WERI-Rb-1 (cell line): ENCODE measurements around the gene DDIT3.
"Not testable (repeated sequence)": the region's sequence is repeated elsewhere in the genome, so short reads cannot be mapped to it uniquely, and the experiment has no call there.

Experiments used
- DNase-seq: peaks from one replicate; pipeline ENCODE4 v3.0.0-alpha.2; 2020
- H3K27ac ChIP-seq: fragments of 250-450 bp; sonication (Bioruptor Pico); 2 replicates; pipeline ENCODE4 v1.5.1; 2020; ENCODE audit warnings: mild to moderate bottlenecking, moderate library complexity
- H3K27me3 ChIP-seq: fragments of 250-450 bp; sonication (Bioruptor Pico); 2 replicates; pipeline ENCODE4 v1.5.1; 2021; ENCODE audit warnings: mild to moderate bottlenecking, low read depth, moderate library complexity; ENCODE audit not compliant: insufficient read depth, severe bottlenecking
- H3K36me3 ChIP-seq: fragments of 250-450 bp; sonication (Bioruptor Pico); 2 replicates; pipeline ENCODE4 v1.5.1; 2020; ENCODE audit warnings: mild to moderate bottlenecking, moderate library complexity
- H3K4me3 ChIP-seq: 2 replicates; pipeline ENCODE4 v1.5.1; 2011; ENCODE audit warnings: low read depth, mild to moderate bottlenecking, control low read depth, low read length
- H3K9me3 ChIP-seq: fragments of 250-450 bp; sonication (Bioruptor Pico); 2 replicates; pipeline ENCODE4 v1.5.1; 2021; ENCODE audit warnings: mild to moderate bottlenecking, moderate library complexity; ENCODE audit not compliant: severe bottlenecking
- TF ChIP-seq, protein P1 (sequence below): IDR thresholded peaks from 2 replicates; pipeline ENCODE4 v1.5.1; 2011; ENCODE audit warnings: low read depth, mild to moderate bottlenecking, control low read depth, inconsistent platforms, low read length

The DDIT3 gene

GRCh38 chr12:57511161-57511560, 9.2 kb downstream of the DDIT3 start:
- H3K4me3 ChIP-seq: no peak overlapping the region
- TF ChIP-seq, protein P1, sequence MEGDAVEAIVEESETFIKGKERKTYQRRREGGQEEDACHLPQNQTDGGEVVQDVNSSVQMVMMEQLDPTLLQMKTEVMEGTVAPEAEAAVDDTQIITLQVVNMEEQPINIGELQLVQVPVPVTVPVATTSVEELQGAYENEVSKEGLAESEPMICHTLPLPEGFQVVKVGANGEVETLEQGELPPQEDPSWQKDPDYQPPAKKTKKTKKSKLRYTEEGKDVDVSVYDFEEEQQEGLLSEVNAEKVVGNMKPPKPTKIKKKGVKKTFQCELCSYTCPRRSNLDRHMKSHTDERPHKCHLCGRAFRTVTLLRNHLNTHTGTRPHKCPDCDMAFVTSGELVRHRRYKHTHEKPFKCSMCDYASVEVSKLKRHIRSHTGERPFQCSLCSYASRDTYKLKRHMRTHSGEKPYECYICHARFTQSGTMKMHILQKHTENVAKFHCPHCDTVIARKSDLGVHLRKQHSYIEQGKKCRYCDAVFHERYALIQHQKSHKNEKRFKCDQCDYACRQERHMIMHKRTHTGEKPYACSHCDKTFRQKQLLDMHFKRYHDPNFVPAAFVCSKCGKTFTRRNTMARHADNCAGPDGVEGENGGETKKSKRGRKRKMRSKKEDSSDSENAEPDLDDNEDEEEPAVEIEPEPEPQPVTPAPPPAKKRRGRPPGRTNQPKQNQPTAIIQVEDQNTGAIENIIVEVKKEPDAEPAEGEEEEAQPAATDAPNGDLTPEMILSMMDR: no peak
- no peaks in the 10 kb centered on the region for H3K27me3 ChIP-seq
- no peak for DNase-seq
- peaks cover 84% of the 10 kb centered on the region for H3K36me3 ChIP-seq
- H3K9me3 ChIP-seq: no peaks in the 10 kb centered on the region
- H3K27ac ChIP-seq: no peak overlapping the region

DNA sequence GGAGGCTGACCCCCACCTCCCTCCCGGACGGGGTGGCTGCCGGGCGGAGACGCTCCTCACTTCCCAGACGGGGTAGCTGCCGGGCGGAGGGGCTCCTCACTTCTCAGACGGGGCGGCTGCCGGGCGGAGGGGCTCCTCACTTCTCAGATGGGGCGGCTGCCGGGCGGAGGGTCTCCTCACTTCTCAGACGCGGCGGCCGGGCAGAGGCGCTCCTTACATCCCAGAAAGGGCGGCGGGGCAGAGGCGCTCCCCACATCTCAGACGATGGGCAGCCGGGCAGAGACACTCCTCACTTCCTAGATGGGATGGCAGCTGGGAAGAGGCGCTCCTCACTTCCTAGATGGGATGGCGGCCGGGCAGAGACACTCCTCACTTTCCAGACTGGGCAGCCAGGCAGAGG, 12.5 kb downstream of the DDIT3 start:
- not testable (repeated sequence) for H3K9me3 ChIP-seq, H3K27ac ChIP-seq, H3K27me3 ChIP-seq, DNase-seq, H3K4me3 ChIP-seq
- H3K36me3 ChIP-seq: peaks cover 87% of the 10 kb centered on the region

DNA sequence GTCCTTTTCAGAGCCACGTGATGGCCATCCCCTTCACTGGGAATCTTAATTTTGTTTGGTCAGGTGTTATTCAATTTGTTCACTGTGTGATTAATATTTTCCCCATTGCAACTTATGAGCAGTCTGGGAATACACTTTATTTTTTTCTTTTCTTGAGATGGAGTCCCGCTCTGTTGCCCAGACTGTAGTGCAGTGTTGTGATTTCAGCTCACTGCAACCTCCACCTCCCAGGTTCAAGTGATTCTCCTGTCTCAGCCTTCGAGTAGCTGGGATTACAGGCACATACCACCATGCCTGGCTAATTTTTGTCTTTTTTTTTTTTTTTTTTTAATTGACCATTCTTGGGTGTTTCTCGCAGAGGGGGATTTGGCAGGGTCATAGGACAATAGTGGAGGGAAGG, 13.8 kb downstream of the DDIT3 start:
- H3K9me3 ChIP-seq, H3K27me3 ChIP-seq, DNase-seq, H3K4me3 ChIP-seq, H3K27ac ChIP-seq: not testable (repeated sequence)
- peaks cover 87% of the 10 kb centered on the region for H3K36me3 ChIP-seq

DNA sequence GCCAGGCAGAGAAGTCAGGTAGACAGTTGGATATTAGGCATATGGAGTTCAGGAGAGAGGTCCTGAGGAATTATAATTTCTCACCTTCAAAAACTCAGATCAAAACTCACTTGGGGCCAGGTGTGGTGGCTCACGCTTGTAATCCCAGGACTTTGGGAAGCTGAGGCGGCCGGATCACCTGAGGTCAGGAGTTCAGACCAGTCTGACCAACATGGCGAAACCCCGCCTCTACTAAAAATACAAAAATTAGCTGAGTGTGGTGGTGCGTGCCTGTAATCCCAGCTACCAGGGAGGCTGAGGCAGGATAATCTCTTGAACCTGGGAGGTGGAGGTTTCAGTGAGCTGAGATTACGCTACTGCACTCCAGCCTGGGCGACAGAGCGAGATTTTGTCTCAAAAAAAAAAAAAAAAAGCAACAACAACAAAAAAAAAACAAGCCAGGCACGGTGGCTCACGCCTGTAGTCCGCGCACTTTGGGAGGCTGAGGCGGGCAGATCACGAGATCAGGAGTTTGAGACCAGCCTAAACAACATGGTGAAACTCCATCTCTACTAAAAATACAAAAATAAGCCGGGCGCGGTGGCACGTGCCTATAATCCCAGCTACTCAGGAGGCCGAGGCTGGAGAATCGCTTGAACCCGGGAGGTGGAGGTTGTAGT, 17.9 kb downstream of the DDIT3 start:
- DNase-seq, H3K27me3 ChIP-seq, H3K4me3 ChIP-seq, H3K9me3 ChIP-seq, H3K27ac ChIP-seq: not testable (repeated sequence)
- peaks cover 90% of the 10 kb centered on the region for H3K36me3 ChIP-seq

DNA sequence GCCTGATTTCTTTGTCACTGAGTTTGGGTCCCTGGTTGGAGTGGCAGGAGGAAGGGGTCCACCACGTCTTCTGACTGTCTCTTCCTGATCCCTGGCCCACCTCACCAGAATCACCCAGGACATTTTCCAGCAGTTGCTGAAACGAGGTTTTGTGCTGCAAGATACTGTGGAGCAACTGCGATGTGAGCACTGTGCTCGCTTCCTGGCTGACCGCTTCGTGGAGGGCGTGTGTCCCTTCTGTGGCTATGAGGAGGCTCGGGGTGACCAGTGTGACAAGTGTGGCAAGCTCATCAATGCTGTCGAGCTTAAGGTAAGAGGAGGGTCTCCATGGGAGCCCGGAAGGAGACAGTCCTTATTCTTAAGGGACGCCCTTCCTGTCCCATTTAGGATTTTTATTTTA, 20.1 kb downstream of the DDIT3 start:
- H3K27me3 ChIP-seq: no peaks in the 10 kb centered on the region
- H3K27ac ChIP-seq: no peak overlapping the region
- TF ChIP-seq, protein P1: no peak
- DNase-seq: no peak
- peaks cover 94% of the 10 kb centered on the region for H3K36me3 ChIP-seq
- no peaks in the 10 kb centered on the region for H3K9me3 ChIP-seq
- no peak overlapping the region for H3K4me3 ChIP-seq

DNA sequence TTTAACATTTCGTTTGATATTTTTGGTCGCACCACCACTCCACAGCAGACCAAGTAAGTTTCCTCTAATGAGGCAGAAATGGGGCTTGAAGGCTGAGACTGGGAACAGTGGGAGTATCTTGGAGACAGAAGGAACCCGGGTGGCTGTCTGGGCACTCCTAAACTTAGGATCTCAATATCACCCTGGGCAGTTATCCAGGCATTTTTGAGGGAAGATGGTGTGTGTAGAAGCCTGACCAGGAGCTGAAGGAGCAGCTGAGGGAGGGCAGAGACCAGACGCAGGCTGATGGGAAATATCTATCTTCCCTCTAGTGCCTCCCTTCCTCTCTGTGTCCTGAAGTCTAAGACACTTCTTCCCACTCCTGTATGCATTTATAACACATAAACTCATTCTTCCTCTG, 21.7 kb downstream of the DDIT3 start:
- H3K4me3 ChIP-seq: no peak overlapping the region
- DNase-seq: no peak
- no peaks in the 10 kb centered on the region for H3K9me3 ChIP-seq
- peaks cover 86% of the 10 kb centered on the region for H3K36me3 ChIP-seq
- H3K27ac ChIP-seq: no peak overlapping the region
- TF ChIP-seq, protein P1: no peak
- H3K27me3 ChIP-seq: no peaks in the 10 kb centered on the region

DNA sequence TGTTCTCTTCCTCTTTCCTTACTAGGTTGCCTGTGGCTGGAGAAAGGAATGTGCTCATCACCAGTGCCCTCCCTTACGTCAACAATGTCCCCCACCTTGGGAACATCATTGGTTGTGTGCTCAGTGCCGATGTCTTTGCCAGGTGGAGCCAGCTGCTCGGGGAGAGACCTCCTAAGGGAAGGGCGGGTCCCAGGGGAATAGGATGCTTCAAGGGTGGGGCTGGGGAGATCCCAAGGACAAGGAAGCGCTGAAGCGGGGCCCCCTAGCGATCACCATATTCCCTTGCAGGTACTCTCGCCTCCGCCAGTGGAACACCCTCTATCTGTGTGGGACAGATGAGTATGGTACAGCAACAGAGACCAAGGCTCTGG, 22.2 kb downstream of the DDIT3 start:
- H3K4me3 ChIP-seq: no peak overlapping the region
- TF ChIP-seq, protein P1: no peak
- H3K36me3 ChIP-seq: peaks cover 82% of the 10 kb centered on the region
- H3K27me3 ChIP-seq: no peaks in the 10 kb centered on the region
- DNase-seq: no peak
- H3K27ac ChIP-seq: no peak overlapping the region
- H3K9me3 ChIP-seq: no peaks in the 10 kb centered on the region
